Amniotic epithelial cell (primary cell): ENCODE data around the gene ANKRD65.
A peak's percentile ranks its signal among the peaks of the same experiment; 100 is the strongest.
"Not testable (repeated sequence)": the region's sequence is repeated elsewhere in the genome, so short reads cannot be mapped to it uniquely, and the experiment has no call there.

ENCODE experiments used
- DNase-seq: peaks from one replicate; pipeline ENCODE4 v3.0.0-alpha.2; 2010; ENCODE audit warnings: low read depth

The ANKRD65 gene

GRCh38 chr1:1393428-1393827 is 27.6 kb downstream of the ANKRD65 start:
- no peak for DNase-seq

- no peak for DNase-seq
These were observed 28.1 kb downstream of the ANKRD65 start for GRCh38 chr1:1393014-1393413.

- no peak for DNase-seq
These were observed 29.9 kb downstream of the ANKRD65 start for GRCh38 chr1:1391225-1391624.

GRCh38 chr1:1390675-1391074 is 30.4 kb downstream of the ANKRD65 start:
- no peak for DNase-seq

GRCh38 chr1:1388078-1388472 is 33.0 kb downstream of the ANKRD65 start:
- DNase-seq: no peak

- DNase-seq: no peak
These were observed 33.7 kb downstream of the ANKRD65 start for GRCh38 chr1:1387098-1388077.

GRCh38 chr1:1385931-1386330 is 35.1 kb downstream of the ANKRD65 start:
- no peak for DNase-seq

- not testable (repeated sequence) for DNase-seq
These were observed 35.7 kb downstream of the ANKRD65 start for GRCh38 chr1:1385339-1385738.

- no peak for DNase-seq
These were observed 39.8 kb downstream of the ANKRD65 start for GRCh38 chr1:1381294-1381693.

GRCh38 chr1:1380860-1381259 is 40.2 kb downstream of the ANKRD65 start:
- no peak for DNase-seq

GRCh38 chr1:1377540-1378205 is 43.4 kb downstream of the ANKRD65 start:
- DNase-seq: no peak

- no peak for DNase-seq
These were observed 44.4 kb downstream of the ANKRD65 start for GRCh38 chr1:1376551-1377226.

GRCh38 chr1:1374929-1375662 is 46.0 kb downstream of the ANKRD65 start, which contains the start of gene AURKAIP1:
TSS of gene AURKAIP1 (minus strand) at chr1:1375207. CDS start at chr1:1374756, 451 bp downstream.
- DNase-seq: peak; percentile 100

GRCh38 chr1:1374589-1374928 is 46.5 kb downstream of the ANKRD65 start:
- DNase-seq: no peak

GRCh38 chr1:1373815-1374588 is 47.1 kb downstream of the ANKRD65 start:
- no peak for DNase-seq

GRCh38 chr1:1373051-1373814 is 47.8 kb downstream of the ANKRD65 start:
- DNase-seq: no peak

GRCh38 chr1:1371746-1372711 is 49.0 kb downstream of the ANKRD65 start:
- DNase-seq: peak; percentile 59

GRCh38 chr1:1371364-1371745 is 49.7 kb downstream of the ANKRD65 start:
- DNase-seq: peak; percentile 80

- DNase-seq: no peak
These were observed 50.2 kb downstream of the ANKRD65 start for GRCh38 chr1:1370771-1371300.
